Inferior parietal cortex (tissue), 1 donor: ENCODE measurements around the gene VCL.
"Not testable (repeated sequence)": the region's sequence is repeated elsewhere in the genome, so short reads cannot be mapped to it uniquely, and the experiment has no call there.

Experiments used
- DNase-seq: peaks from one replicate; pipeline ENCODE4 v3.0.0-alpha.2; 2016; ENCODE audit errors: extremely low spot score

Gene VCL

GRCh38 chr10:74036474-74036873, 38.6 kb downstream of the VCL start:
- DNase-seq: no peak

GRCh38 chr10:74039561-74040145, 41.7 kb downstream of the VCL start:
- no peak for DNase-seq

GRCh38 chr10:74040200-74041126, 42.5 kb downstream of the VCL start:
- no peak for DNase-seq

GRCh38 chr10:74044419-74044818, 46.5 kb downstream of the VCL start:
- no peak for DNase-seq

GRCh38 chr10:74047304-74047703, 49.4 kb downstream of the VCL start:
- no peak for DNase-seq

- no peak for DNase-seq
Measured at GRCh38 chr10:74047871-74048270, 50.0 kb downstream of the VCL start.

- no peak for DNase-seq
Measured at GRCh38 chr10:74048433-74048832, 50.5 kb downstream of the VCL start.

- DNase-seq: no peak
Measured at GRCh38 chr10:74049955-74050354, 52.0 kb downstream of the VCL start.

GRCh38 chr10:74050653-74051052, 52.7 kb downstream of the VCL start:
- DNase-seq: no peak

- no peak for DNase-seq
Measured at GRCh38 chr10:74051736-74052342, 53.9 kb downstream of the VCL start.

- DNase-seq: no peak
Measured at GRCh38 chr10:74052994-74053393, 55.1 kb downstream of the VCL start.

GRCh38 chr10:74055383-74056049, 57.6 kb downstream of the VCL start:
- DNase-seq: no peak

- DNase-seq: no peak
Measured at GRCh38 chr10:74056050-74056818, 58.3 kb downstream of the VCL start.

- DNase-seq: no peak
Measured at GRCh38 chr10:74058071-74058470, 60.2 kb downstream of the VCL start.

- DNase-seq: no peak
Measured at GRCh38 chr10:74058658-74059057, 60.7 kb downstream of the VCL start.

- DNase-seq: no peak
Measured at GRCh38 chr10:74061104-74061503, 63.2 kb downstream of the VCL start.

GRCh38 chr10:74061978-74062377, 64.1 kb downstream of the VCL start:
- DNase-seq: not testable (repeated sequence)

GRCh38 chr10:74063256-74063655, 65.3 kb downstream of the VCL start:
- DNase-seq: no peak

GRCh38 chr10:74067373-74068352, 69.7 kb downstream of the VCL start:
- no peak for DNase-seq

GRCh38 chr10:74071157-74071556, 73.2 kb downstream of the VCL start:
- DNase-seq: no peak
